Measurements from ENCODE around the gene RAB17.

GRCh38 chr2:237552908-237553307, 37.6 kb downstream of the RAB17 start:
- TF ChIP-seq EP300 (IDR thresholded peaks at IDR 0.05; ENCODE audit: borderline replicate concordance in 1 of 2, low read depth in 2 of 2, low read length in 2 of 2) (no peak), CTCF (IDR thresholded peaks at IDR 0.05; ENCODE audit: control extremely low read depth in 1 of 3, insufficient read depth in 1 of 3, low read depth in 1 of 3, low read length in 3 of 3) (no peak), SRF (IDR thresholded peaks at IDR 0.05; ENCODE audit: low read depth, low read length) (no peak), POLR2A (IDR thresholded peaks at IDR 0.05; ENCODE audit: control extremely low read depth in 1 of 2, low read depth in 2 of 2, low read length in 2 of 2) (no peak), SIN3A (conservative IDR thresholded peaks at IDR 0.05 in 1 of 2, IDR thresholded peaks at IDR 0.05 in 1 of 2; ENCODE audit: low read depth in 1 of 2, low read length in 2 of 2) (no peak), BCL11A (IDR thresholded peaks at IDR 0.05; ENCODE audit: low read depth in 2 of 2, low read length in 2 of 2) (no peak), CREB1 (IDR thresholded peaks at IDR 0.05) (no peak)
- TF ChIP-seq, protein P1, sequence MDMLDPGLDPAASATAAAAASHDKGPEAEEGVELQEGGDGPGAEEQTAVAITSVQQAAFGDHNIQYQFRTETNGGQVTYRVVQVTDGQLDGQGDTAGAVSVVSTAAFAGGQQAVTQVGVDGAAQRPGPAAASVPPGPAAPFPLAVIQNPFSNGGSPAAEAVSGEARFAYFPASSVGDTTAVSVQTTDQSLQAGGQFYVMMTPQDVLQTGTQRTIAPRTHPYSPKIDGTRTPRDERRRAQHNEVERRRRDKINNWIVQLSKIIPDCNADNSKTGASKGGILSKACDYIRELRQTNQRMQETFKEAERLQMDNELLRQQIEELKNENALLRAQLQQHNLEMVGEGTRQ (IDR thresholded peaks at IDR 0.05; ENCODE audit: low read length) = no peak

All from H1 (cell line).